GM18508 (cell line): ENCODE data around the gene PCSK7.
"Not testable (repeated sequence)": the region's sequence is repeated elsewhere in the genome, so short reads cannot be mapped to it uniquely, and the experiment has no call there.

ENCODE experiments used
- ATAC-seq: cut with Tn5 transposase; IDR thresholded peaks from one replicate; pipeline ENCODE4 v1.9.1; 2021; ENCODE audit warnings: moderate number of reproducible peaks; ENCODE audit not compliant: insufficient read depth, unreplicated experiment

Gene PCSK7

GRCh38 chr11:117231842-117232091, at the start of gene PCSK7:
Gene PCSK7 (minus strand): TSS chr11:117232073. CDS start chr11:117229844, 2,229 bp downstream.
- ATAC-seq, result no peak

GRCh38 chr11:117281159-117281558, 49.3 kb upstream of the PCSK7 start:
- no peak for ATAC-seq

GRCh38 chr11:117279711-117280376, 48.0 kb upstream of the PCSK7 start:
- ATAC-seq, result no peak

GRCh38 chr11:117278347-117278746, 46.5 kb upstream of the PCSK7 start:
- ATAC-seq, result no peak

GRCh38 chr11:117273550-117274289, 41.8 kb upstream of the PCSK7 start:
- no peak for ATAC-seq

- ATAC-seq, result not testable (repeated sequence)
Measured at GRCh38 chr11:117272175-117272574, 40.3 kb upstream of the PCSK7 start.

- ATAC-seq, result no peak
Measured at GRCh38 chr11:117271208-117271607, 39.3 kb upstream of the PCSK7 start.

GRCh38 chr11:117269856-117270255, 38.0 kb upstream of the PCSK7 start:
- no peak for ATAC-seq

- no peak for ATAC-seq
Measured at GRCh38 chr11:117265745-117266144, 33.9 kb upstream of the PCSK7 start.

GRCh38 chr11:117264624-117265323, 32.9 kb upstream of the PCSK7 start:
- ATAC-seq, result not testable (repeated sequence)

- ATAC-seq, result no peak
Measured at GRCh38 chr11:117259417-117259816, 27.5 kb upstream of the PCSK7 start.

- ATAC-seq, result no peak
Measured at GRCh38 chr11:117258576-117258975, 26.7 kb upstream of the PCSK7 start.

- no peak for ATAC-seq
Measured at GRCh38 chr11:117256573-117256972, 24.7 kb upstream of the PCSK7 start.

- ATAC-seq, result no peak
Measured at GRCh38 chr11:117255966-117256365, 24.1 kb upstream of the PCSK7 start.

- no peak for ATAC-seq
Measured at GRCh38 chr11:117251506-117251905, 19.6 kb upstream of the PCSK7 start.

- ATAC-seq, result no peak
Measured at GRCh38 chr11:117249571-117249970, 17.7 kb upstream of the PCSK7 start.

- no peak for ATAC-seq
Measured at GRCh38 chr11:117248341-117248740, 16.5 kb upstream of the PCSK7 start.

- ATAC-seq, result no peak
Measured at GRCh38 chr11:117239295-117239694, 7.4 kb upstream of the PCSK7 start.

GRCh38 chr11:117238221-117238620, 6.3 kb upstream of the PCSK7 start:
- no peak for ATAC-seq

- no peak for ATAC-seq
Measured at GRCh38 chr11:117232911-117233409, 1.1 kb upstream of the PCSK7 start.
